GM19468 (cell line): ENCODE results near the gene FSTL3.

Source experiments
- ATAC-seq: cut with Tn5 transposase; IDR thresholded peaks from one replicate; pipeline ENCODE4 v1.9.1; 2021; ENCODE audit warnings: mild to moderate bottlenecking, moderate library complexity, moderate number of reproducible peaks; ENCODE audit not compliant: unreplicated experiment; ENCODE audit errors: extremely low read depth

FSTL3 gene

DNA sequence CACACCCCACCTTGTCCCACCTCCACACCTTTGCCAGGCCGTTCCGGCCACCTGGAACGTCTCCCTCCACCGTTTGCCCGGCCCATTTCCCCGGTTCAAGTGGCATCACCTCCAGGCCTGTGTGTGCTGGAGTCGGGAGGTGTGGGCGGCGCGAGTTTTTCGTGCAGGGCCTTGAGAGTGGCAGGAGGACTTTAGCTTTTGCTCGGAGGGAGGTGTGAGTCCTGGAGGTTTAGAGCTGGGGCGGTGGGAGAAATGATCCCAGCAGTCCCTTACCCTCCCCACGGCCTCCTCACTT, 28.2 kb downstream of the FSTL3 start:
- ATAC-seq: no peak

- ATAC-seq: no peak
Measured at GRCh38 chr19:708154-709143, 32.3 kb downstream of the FSTL3 start, which contains the start of gene PALM. PALM (plus strand) TSS chr19:708935; CDS start chr19:709147, 212 bp downstream.

GRCh38 chr19:709196-709964, 33.2 kb downstream of the FSTL3 start:
- no peak for ATAC-seq

DNA sequence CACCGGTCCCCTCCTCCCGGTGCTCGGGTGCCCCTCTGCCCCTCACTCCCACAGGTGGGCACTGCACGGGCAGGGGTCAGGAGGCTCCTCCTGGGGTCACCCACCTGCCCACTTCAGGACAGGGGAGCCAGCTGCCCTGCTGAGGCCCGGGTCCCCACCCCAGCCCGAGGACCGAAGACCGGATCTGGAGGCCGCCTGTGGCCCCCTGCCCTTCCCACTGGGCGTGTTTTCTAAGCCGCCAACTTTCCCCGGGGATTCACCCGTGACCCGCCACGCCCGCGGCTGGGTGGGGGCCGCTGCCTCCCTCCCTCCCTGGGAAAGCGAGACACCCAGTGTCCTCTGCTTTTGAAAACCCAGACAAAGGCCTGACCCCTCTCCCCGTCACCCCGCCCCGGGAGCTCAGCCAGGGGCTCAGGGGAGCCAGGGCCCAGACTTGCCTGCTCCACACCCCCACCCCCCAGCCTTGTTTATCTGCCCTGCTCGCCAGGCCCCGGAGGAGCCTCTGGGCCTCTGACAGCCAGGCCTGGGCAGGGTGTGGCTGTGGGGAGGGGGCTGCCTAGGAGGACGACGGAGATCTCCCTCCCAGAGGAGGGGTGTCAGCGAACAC, 33.9 kb downstream of the FSTL3 start:
- no peak for ATAC-seq

DNA sequence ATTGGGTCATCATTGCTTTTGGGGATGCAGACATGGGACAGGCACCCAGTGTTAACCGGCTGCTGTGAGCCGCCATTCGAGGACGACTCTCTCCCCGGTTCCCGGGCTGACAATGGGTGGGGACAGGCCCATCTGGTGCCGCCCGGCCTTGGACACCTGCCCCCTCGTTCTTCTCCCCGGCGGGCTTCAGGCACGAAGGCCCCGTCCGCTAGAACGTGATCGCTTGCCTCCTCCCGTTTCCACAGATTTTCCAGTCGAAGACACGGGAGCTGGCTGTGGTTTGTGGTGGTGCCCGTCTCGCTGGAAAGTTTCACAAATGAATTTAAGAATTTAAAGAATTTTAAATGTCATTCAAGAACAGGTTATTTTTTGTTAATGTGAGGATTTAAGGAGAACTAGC, 34.6 kb downstream of the FSTL3 start:
- ATAC-seq: no peak

GRCh38 chr19:711254-711653, 35.1 kb downstream of the FSTL3 start:
- no peak for ATAC-seq

GRCh38 chr19:715347-715746, 39.2 kb downstream of the FSTL3 start:
- no peak for ATAC-seq

- no peak for ATAC-seq
Measured at GRCh38 chr19:718251-718951, 42.2 kb downstream of the FSTL3 start.

DNA sequence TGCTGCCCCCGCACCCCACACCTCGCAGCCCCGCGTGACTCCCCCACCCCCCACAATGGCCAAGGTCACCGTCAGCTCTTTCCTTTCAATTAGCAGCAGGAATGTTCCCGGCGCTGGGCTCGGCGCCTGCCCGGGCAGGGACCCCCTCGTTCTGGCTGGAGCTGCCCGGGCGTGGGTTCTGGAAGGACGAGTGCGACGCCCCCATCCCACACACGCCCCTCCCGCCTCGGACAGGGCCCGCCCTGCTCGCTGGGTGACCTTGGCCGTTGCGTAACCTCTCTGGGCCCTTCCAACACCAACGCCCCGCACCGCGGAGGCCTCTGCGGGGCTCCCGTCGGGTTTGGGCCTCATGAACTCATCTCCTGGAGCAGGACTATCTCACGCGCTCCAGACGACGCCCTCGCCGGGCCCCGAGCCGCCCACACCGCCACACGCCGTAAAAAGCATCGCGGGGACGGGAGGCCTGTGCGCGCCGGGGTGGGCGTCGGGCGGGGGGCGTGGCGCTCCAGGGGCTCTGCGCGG, 42.9 kb downstream of the FSTL3 start:
- ATAC-seq: no peak

DNA sequence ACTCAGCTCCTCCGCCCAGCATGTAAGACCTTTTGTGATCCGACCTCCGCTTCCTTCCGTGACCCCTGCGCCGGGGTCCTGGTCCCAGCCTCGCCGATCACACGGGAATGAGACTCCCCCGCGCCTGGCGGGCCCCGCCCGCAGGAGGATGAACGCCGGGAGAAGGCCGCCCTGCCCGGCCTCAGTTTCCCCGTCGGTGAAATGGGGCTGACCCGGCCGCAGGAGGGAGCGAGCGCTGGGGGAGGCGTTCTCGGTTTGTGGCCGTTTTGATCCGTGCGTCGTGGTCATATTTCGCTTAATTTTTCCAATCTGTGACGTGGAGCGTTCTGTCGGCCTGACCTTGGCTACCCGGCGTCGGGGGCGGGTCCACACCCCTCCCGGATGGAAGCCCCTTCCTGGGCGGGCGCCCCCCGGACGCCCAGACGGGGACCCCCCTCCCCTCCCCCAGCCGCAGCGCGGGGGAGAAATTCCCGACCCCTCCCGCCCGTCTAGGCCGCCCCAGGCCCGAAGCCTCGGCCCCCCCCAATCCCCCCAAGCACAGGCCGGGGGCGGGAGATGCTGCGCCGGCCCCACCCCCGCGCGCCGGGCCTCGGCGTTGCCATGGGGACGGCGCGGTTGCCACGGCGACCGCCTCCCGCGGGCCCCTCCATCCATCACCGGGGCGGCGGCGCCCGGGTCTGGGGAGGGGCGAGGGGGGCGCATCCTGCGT, 43.6 kb downstream of the FSTL3 start:
- ATAC-seq: no peak

DNA sequence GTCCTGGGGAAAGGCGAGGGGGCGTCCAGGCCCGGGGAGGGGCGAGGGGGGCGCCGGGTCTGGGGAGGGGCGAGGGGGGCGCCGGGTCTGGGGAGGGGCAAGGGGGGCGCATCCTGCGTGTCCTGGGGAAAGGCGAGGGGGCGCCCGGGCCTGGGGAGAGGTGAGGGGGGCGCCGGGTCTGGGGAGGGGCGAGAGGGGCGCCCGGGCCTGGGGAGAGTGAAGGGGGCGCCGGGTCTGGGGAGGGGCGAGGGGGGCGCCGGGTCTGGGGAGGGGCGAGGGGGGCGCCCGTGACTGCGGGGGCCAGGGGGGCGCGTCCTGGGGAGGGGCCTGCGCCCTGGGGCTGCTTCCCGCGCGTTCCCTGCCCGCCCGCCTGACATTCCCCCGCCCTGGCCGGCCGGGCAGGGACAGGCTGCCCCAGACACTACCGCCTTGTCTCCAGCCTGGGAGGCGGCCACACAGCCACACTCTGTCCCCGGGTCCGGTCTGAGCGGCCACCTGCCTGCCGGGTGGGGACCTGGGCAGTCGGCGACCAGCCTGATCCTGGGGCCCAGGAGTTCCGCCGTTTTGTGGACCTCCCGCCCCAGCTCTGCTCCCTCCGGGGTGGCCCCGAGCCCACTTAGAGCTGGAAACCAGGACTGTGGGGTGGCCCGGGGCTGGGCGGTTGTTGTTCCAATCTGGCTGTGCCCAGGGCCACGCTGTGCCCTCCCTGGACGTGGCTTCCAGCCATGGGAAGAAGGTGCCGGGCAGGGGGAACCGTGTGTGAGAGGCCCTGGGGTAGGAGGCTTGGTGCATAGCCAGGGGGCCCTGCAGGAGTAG, 44.4 kb downstream of the FSTL3 start:
- ATAC-seq: no peak

GRCh38 chr19:722553-723101, 46.4 kb downstream of the FSTL3 start:
- no peak for ATAC-seq

- ATAC-seq: no peak
Measured at GRCh38 chr19:723247-723646, 47.1 kb downstream of the FSTL3 start.

- no peak for ATAC-seq
Measured at GRCh38 chr19:723714-724113, 47.5 kb downstream of the FSTL3 start.

GRCh38 chr19:725461-726089, 49.4 kb downstream of the FSTL3 start:
- no peak for ATAC-seq

DNA sequence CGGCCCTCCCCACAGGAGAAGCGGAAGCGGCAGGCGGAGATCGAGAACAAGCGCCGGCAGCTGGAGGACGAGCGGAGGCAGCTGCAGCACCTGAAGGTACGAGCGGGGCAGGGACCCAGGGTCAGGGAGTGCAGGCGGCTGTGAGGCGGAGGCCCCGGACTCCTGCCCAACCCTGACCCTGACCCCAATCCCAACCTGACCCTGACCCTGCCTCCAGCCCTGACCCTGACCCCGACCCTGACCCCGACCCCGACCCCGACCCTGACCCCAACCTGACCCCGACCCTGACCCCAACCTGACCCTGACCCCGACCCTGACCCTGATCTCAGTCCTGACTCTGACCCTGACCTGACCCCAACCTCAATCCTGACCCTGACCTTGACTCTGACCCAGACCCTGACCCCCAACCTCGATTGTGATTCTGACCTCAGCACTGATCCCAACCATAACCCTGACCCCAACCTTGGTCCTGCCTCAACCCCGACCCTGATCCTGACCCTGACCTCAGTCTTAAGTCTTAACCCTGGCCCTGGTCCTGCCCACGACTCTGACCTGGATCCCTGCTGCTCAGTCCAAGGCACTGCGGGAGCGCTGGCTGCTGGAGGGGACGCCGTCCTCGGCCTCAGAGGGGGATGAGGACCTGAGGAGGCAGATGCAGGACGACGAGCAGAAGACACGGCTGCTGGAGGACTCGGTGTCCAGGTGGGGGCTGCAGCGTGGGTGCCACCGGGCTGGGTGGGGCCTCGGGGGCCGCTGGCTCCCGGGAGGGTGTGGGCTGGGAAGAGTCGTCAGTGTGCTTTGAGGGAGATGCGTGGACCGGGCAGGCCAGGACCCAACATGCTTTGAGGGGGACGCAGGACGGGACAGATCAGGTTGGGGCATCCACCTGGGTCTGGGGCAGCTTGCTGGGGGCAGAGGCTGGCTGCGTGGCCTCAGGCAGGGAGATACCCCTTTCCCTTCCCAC, 51.1 kb downstream of the FSTL3 start:
- ATAC-seq: no peak

DNA sequence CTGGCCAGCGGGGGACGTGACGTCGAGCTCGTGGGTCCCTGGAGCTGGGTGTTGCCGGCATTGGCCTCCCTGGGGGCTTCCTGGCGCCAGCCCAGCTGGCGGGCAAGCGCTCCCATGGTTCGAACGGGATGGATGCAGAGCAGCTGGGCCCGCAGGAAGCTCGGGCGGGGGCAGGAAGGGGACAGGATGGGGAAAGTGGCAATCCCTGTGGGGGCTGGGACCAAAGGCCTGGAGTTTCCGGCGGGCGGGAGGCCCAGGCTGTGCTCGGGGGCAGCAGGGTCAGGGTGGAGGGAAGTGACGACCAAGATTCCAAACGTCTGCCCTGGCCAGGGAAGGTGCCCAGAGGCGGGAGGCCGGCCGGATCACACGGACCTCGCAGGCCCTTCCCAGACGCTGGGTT, 51.8 kb downstream of the FSTL3 start:
- ATAC-seq: no peak
